ENCODE data around the gene MCM7. TPM values are rescaled to one million over a fixed set of nuclear protein-coding genes. Genes with fewer than 3 reads are reported as not detected.

Gene MCM7
- total RNA-seq, 1 experiment from 2014 or later, result 387 TPM

GRCh38 chr7:100111156-100111555 lies 10.0 kb upstream of the MCM7 start:
- no peak overlapping the region for H3K4me2 ChIP-seq (ENCODE audit: low read length)
- H3K27me3 ChIP-seq (ENCODE audit: insufficient read depth, low read length), result no peaks in the 10 kb centered on the region
- H3K9me3 ChIP-seq (ENCODE audit: control insufficient read depth in 1 of 2, insufficient read depth in 1 of 2, low read depth in 1 of 2, low read length in 2 of 2), result no peaks in the 10 kb centered on the region
- H3K9me2 ChIP-seq (ENCODE audit: insufficient read depth), result no peaks in the 10 kb centered on the region
- no peak overlapping the region for H2AFZ ChIP-seq (ENCODE audit: low read depth, low read length, poor library complexity, severe bottlenecking)
- H3K36me3 ChIP-seq (ENCODE audit: control insufficient read depth in 1 of 2, insufficient read depth in 2 of 2, low read length in 2 of 2), result peaks cover 3 to 23% of the 10 kb centered on the region in 2 experiments; a peak in 3 of 4 replicates
- H3K9ac ChIP-seq (ENCODE audit: low read length), result no peak overlapping the region
- BruUV-seq (replicated peaks), result no TSS peak
- H3K79me2 ChIP-seq (ENCODE audit: insufficient read depth, low read length), result no peaks in the 10 kb centered on the region
- no peaks in the 10 kb centered on the region for H3K4me1 ChIP-seq (ENCODE audit: control insufficient read depth in 1 of 2, insufficient read depth in 2 of 2, low read length in 2 of 2)
- intact Hi-C loops (cut with micrococcal nuclease), result no loop called here
- no peak overlapping the region for H3K4me3 ChIP-seq (replicated peaks in 1 of 2; ENCODE audit: low read depth in 1 of 2, low read length in 2 of 2)
- TF ChIP-seq ELF1 (IDR thresholded peaks at IDR 0.05; ENCODE audit: borderline replicate concordance, low read depth) (no peak), POLR2AphosphoS5 (IDR thresholded peaks at IDR 0.05; ENCODE audit: low read depth, low read length) (no peak; the same call in 1 of the 2 replicates), MAX (IDR thresholded peaks at IDR 0.05) (no peak), EGR1 (IDR thresholded peaks at IDR 0.05; ENCODE audit: low read depth) (no peak), FOSL1 (IDR thresholded peaks at IDR 0.05; ENCODE audit: low read depth) (no peak), ATF3 (IDR thresholded peaks at IDR 0.05) (no peak), CTCF (IDR thresholded peaks at IDR 0.05 in 2 of 3, conservative IDR thresholded peaks at IDR 0.05 in 1 of 3; ENCODE audit: borderline replicate concordance in 1 of 3, insufficient read depth in 1 of 3, low read depth in 2 of 3, low read length in 2 of 3) (no peak), JUND (IDR thresholded peaks at IDR 0.05) (no peak), ZBTB33 (IDR thresholded peaks at IDR 0.05; ENCODE audit: extremely low read depth, insufficient replicate concordance, low read length) (no peak)
- DNase-seq (ENCODE audit: low read depth, low spot score) (no peak), ATAC-seq (no peak)
- ChIA-PET CTCF (no interaction called here), RAD21 (ENCODE audit: low non-redundant PET in 1 of 2, low total read pairs in 2 of 2, uncharacterized antibody in 2 of 2, unreplicated experiment in 2 of 2) (no interaction called here), POLR2A (no interaction called here)
- no peaks in the 10 kb centered on the region for H4K20me1 ChIP-seq (ENCODE audit: insufficient read depth)
- H3K27ac ChIP-seq (ENCODE audit: low read depth, low read length), result no peak overlapping the region

All from HCT116 (cell line).